ENCODE data around the gene PAN3.
"Not testable (repeated sequence)": the region's sequence is repeated elsewhere in the genome, so short reads cannot be mapped to it uniquely, and the experiment has no call there.

PAN3 gene

GRCh38 chr13:28137596-28137995, 749 bp upstream of the PAN3 start:
- DNase-seq, result peak; percentile 11

- peak; percentile 93 for DNase-seq
These were observed 568 bp downstream of the PAN3 start for GRCh38 chr13:28138756-28139470.

- no peak for DNase-seq
These were observed 2.2 kb downstream of the PAN3 start for GRCh38 chr13:28140433-28141125.

- DNase-seq, result not testable (repeated sequence)
These were observed 3.2 kb downstream of the PAN3 start for GRCh38 chr13:28141542-28141941.

- DNase-seq, result no peak
These were observed 6.7 kb downstream of the PAN3 start for GRCh38 chr13:28145049-28145448.

- peak; percentile 52 for DNase-seq
These were observed 9.2 kb downstream of the PAN3 start for GRCh38 chr13:28147495-28147894.

- no peak for DNase-seq
These were observed 20.7 kb downstream of the PAN3 start for GRCh38 chr13:28159057-28159456.

- peak; percentile 79 for DNase-seq
These were observed 23.0 kb downstream of the PAN3 start for GRCh38 chr13:28161370-28161769.

GRCh38 chr13:28163587-28163986, 25.2 kb downstream of the PAN3 start:
- no peak for DNase-seq

GRCh38 chr13:28166257-28166656, 27.9 kb downstream of the PAN3 start:
- DNase-seq, result no peak

- no peak for DNase-seq
These were observed 32.9 kb downstream of the PAN3 start for GRCh38 chr13:28171266-28171665.

- no peak for DNase-seq
These were observed 34.6 kb downstream of the PAN3 start for GRCh38 chr13:28172947-28173346.

GRCh38 chr13:28173793-28174192, 35.4 kb downstream of the PAN3 start:
- no peak for DNase-seq

GRCh38 chr13:28177327-28177726, 39.0 kb downstream of the PAN3 start:
- no peak for DNase-seq

- DNase-seq, result no peak
These were observed 39.5 kb downstream of the PAN3 start for GRCh38 chr13:28177877-28178276.

GRCh38 chr13:28179974-28180373, 41.6 kb downstream of the PAN3 start:
- peak; percentile 3 for DNase-seq

GRCh38 chr13:28181413-28181812, 43.1 kb downstream of the PAN3 start:
- peak; percentile 66 for DNase-seq

- no peak for DNase-seq
These were observed 46.9 kb downstream of the PAN3 start for GRCh38 chr13:28185256-28185655.

- DNase-seq, result no peak
These were observed 60.7 kb downstream of the PAN3 start for GRCh38 chr13:28199089-28199488.

- no peak for DNase-seq
These were observed 65.7 kb downstream of the PAN3 start for GRCh38 chr13:28204043-28204442.

GRCh38 chr13:28204690-28205443, 66.5 kb downstream of the PAN3 start:
- DNase-seq, result no peak

GRCh38 chr13:28218679-28219078, 80.3 kb downstream of the PAN3 start:
- DNase-seq, result no peak

GRCh38 chr13:28219408-28220099, 81.2 kb downstream of the PAN3 start:
- no peak for DNase-seq
